ENCODE data around the gene CENPH.
A peak's percentile ranks its signal among the peaks of the same experiment; 100 is the strongest.
"Not testable (repeated sequence)": the region's sequence is repeated elsewhere in the genome, so short reads cannot be mapped to it uniquely, and the experiment has no call there.

Gene CENPH, protein sequence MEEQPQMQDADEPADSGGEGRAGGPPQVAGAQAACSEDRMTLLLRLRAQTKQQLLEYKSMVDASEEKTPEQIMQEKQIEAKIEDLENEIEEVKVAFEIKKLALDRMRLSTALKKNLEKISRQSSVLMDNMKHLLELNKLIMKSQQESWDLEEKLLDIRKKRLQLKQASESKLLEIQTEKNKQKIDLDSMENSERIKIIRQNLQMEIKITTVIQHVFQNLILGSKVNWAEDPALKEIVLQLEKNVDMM

GRCh38 chr5:69189162-69190086 is at the start of gene CENPH:
Gene CENPH, plus strand, starts transcription at chr5:69189583. Its CDS starts 52 bp downstream, at chr5:69189635.
- DNase-seq: peak; percentile 74 to 86

GRCh38 chr5:69140239-69140638 is 49.1 kb upstream of the CENPH start:
- DNase-seq: not testable (repeated sequence)

DNA sequence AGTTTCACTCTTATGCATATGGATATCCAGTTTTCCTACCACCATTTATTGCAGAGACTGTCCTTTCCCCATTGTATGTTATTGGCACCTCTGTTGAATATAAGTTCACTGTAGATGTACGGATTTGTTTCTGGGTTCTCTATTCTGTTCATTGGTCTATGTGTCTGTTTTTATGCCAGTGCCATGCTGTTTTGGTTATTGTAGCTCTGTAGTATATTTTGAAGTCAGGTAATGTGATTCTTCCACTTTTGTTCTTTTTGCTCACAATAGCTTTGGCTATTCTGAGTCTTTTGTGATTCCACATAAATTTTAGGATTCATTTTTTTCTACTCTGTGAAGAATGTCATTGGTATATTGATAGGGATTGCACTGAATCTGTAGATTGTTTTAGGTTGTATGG is 48.6 kb upstream of the CENPH start:
- no peak for DNase-seq

- not testable (repeated sequence) for DNase-seq
These were observed 40.8 kb upstream of the CENPH start for GRCh38 chr5:69148576-69148975.

- DNase-seq: no peak
These were observed 40.3 kb upstream of the CENPH start for GRCh38 chr5:69148981-69149675.

DNA sequence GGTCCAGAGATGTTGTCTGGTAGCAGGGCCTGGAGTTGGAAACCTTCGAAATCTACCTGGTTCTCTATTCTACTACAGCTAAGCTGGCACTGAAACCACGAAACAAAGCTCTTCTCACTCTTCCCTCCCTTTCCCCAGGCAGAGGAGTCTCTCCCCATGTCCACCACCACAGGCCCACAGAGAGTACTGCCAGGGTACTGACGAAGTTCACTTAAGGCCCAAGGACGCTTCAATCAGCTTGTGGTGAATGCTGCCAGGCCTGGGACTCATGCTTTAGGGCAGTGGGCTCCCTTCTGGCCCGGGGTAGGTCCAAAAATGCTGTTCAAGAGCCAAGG is 39.7 kb upstream of the CENPH start:
- no peak for DNase-seq

DNA sequence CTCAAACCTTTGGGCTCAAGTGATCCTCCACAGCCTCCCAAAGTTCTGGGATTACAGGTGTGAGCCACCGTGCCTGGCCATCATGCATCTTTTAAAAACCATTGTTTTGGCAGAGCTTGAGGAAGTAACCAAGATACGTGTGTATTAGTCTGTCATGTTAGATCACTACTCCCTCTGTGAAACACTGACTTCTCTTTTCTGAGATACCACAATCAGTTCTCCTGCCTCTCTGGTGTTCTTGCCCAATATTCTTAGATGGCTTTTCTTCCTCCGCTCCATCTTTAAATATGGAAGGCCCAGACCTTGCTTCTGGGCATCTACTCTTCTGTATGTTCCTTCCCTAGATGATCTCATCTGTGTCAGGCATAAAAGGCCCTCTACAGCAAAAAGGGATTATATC is 36.7 kb upstream of the CENPH start:
- DNase-seq: no peak

DNA sequence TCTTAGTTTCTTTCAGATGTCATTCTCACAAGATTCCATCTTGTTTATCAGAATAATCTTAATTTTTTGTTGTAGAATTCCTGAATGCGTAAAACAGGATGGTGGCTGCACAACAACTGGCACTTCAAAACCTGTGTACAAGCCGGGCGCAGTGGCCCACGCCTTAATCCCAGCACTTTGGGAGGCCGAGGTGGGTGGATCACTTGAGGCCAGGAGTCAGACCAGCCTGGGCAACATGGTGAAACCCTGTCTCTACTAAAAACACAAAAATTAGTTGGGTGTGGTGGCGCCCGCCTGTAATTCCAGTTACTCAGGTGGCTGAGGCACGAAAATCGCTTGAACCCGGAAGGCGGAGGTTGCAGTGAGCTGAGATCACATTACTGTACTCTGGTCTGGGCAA is 32.9 kb upstream of the CENPH start:
- no peak for DNase-seq

DNA sequence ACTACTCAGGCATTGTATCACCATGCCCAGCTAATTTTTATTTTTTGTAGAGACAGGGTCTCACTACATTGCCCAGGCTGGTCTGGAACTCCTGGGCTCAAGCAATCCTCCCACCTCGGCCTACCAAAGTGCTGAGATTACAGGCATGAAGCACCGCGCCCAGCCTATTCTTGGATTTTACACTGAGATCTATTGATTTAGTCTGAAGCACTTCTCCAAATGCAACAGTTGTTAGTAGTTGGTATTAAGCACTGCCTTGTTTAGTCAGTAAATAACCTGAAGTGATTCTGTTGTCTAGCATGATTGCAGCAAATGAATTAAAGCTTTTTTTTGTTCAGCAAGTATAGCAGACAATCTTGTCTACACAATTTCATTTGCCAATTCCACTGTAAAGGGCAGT is 31.3 kb upstream of the CENPH start:
- no peak for DNase-seq

DNA sequence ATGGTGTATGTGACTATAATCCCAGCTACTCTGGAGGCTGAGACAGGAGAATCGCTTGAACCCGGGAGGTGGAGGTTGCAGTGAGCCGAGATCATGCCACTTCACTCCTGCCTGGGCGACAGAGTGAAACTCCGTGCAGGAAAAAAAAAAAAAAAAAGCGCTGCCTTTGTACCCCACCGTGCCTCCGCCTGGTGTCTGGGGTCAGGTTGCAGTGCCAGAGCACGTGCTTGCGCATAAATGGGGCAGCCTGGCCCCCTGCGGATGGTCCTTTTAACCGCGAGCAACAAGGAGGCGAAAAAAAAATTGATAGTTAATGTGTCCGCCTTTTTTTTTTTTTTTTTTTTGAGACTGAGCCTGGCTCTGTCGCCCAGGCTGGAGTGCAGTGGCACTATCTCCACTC is 28.7 kb upstream of the CENPH start:
- DNase-seq: no peak

DNA sequence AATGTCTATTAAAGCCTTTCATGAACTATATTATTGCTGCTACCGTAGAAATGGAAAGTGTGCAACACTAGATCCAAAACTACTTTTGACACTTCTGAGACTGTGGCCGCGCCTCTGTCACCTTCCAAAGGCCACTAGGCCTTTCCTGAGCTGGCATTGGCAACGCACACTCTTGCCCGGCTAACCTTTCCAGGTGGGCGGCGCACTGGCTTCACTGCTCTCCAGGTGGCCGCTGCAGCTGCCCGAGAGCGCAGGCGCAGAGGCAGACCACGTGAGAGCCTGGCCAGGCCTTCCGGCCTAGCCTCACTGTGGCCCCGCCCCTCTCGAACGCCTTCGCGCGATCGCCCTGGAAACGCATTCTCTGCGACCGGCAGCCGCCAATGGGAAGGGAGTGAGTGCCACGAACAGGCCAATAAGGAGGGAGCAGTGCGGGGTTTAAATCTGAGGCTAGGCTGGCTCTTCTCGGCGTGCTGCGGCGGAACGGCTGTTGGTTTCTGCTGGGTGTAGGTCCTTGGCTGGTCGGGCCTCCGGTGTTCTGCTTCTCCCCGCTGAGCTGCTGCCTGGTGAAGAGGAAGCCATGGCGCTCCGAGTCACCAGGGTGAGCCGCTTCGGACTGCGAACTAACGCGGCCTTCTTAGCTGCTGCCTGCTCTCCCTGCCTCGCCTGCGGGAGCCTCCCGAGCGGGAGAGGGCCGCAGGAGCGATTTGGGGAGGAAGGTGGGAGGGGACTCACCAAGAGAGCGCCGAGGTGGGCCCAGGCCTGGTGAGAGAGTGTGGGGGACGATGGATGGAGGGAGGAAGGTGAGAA is 22.5 kb upstream of the CENPH start, which contains the start of gene CCNB1:
TSS of gene CCNB1 (plus strand) at position 465 of the 807 bp plus-strand sequence. CDS start at position 578, 113 bp downstream.
- DNase-seq: peak; percentile 94 to 97

DNA sequence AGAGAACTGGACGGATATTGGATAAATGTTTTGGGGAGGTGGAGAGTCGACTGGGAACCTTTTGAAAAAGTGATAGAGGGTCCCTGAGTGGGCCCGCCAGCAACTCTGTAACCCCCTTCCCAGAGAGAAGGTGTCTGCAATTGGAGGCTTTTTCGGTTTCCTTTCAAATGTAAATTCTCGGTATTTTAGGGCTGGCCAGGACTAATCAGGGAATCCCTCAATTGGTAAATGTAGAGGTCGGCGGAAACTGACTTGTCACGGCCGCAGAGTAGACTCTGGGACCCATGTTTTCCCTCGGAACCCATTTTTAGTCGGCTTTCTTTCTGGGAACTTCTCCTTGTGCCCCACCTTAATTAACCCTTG is 21.9 kb upstream of the CENPH start:
- no peak for DNase-seq

DNA sequence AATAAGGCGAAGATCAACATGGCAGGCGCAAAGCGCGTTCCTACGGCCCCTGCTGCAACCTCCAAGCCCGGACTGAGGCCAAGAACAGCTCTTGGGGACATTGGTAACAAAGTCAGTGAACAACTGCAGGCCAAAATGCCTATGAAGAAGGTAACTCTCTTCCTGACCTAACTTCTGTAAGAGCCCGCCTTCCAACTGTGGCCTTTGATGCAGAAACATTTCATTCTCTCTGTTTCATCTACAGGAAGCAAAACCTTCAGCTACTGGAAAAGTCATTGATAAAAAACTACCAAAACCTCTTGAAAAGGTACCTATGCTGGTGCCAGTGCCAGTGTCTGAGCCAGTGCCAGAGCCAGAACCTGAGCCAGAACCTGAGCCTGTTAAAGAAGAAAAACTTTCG is 21.5 kb upstream of the CENPH start:
- DNase-seq: no peak

DNA sequence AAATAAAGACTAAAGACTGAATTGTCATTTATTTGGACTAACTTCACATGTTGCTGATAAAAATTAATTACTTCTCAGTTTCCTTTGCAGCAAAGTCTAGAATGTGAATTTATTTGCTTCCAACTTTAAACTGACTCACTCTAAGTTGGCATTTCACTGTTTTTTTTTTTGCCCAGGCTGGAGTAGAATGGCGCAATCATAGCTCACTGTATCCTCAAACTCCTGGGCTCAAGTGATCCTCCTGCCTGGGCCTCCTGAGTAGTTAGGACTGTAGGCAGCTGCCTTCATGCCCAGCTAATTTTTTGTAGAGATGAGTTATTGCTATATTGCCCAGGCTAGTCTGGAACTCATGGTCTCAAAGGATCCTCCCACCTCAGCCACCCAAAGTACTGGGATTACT is 18.9 kb upstream of the CENPH start:
- DNase-seq: no peak

DNA sequence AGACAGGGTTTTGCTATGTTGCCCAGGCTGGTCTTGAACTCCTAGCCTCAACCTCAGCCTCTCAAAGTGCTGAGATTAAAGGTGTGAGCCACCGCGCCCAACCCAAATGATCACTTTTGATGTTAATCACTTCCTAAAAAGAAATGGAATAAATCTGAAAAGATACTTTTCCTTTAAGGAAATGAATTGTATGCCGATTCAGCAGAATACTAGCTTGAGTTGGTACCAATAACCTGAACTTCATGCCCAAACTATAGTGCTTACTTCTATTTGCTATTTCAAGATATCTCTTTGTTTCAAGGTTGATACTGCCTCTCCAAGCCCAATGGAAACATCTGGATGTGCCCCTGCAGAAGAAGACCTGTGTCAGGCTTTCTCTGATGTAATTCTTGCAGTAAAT is 18.4 kb upstream of the CENPH start:
- no peak for DNase-seq

DNA sequence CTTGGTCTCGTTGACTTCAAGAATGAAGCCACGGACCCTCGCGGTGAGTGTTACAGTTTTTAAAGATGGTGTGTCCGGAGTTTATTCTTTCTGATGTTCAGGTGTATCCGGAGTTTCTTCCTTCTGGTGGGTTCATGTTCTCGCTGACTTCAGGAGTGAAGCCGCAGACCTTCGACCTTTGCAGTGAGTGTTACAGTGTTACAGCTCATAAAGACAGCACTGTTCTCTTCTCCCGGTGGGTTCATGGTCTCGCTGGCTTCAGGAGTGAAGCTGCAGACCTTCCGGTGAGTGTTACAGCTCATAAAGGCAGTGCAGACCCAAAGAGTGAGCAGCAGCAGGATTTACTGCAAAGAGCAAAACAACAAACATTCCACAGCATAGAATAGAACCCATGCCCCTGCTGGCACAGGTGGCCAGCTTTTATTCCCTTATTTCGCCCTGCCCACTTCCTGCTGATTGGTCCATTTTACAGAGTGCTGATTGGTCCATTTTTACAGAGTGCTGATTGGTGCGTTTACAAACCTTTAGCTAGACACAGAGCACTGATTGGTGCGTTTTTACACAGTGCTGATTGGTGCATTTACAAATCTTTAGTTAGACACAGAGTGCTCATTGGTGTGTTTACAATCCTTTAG is 7.6 kb upstream of the CENPH start:
- DNase-seq: not testable (repeated sequence)

- no peak for DNase-seq
These were observed 4.8 kb upstream of the CENPH start for GRCh38 chr5:69184621-69185020.

- DNase-seq: no peak
These were observed 2.0 kb upstream of the CENPH start for GRCh38 chr5:69187342-69187741.

DNA sequence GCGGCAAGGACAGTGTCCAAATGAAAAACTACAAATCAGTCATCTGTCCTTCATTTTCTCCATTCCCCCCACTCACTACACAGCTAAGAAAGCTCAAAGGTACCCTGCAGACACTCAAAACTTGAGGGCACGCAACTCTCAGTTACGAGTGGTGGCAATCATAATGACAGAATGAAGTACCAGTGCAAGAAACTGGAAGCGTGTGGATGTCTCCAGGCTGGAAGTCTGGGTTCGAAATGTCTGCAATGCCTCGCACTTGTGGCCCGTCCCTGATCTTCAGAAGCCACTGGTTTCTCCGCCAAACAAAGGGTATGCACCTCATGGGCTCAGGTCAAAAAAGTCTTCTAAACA is 597 bp upstream of the CENPH start:
- DNase-seq: no peak

DNA sequence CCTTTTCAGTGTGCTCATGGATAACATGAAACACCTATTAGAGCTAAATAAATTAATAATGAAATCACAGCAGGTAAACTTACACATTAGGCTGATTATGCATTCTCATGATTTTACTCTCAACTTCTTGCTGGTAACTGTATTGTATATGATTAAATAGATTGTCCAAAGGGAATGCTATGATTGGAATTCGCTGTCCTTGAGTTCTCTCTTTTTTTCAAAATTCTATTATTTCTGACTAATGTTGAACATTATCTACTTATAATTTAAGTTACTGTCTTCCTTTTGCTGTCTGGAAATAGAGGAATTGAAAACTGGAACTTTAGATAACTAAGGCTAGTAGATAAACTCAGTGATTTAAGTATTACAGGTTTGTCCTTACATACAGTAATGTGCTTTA is 13.1 kb downstream of the CENPH start:
- no peak for DNase-seq

- DNase-seq: no peak
These were observed 17.3 kb downstream of the CENPH start for GRCh38 chr5:69206528-69207190.

- no peak for DNase-seq
These were observed 20.2 kb downstream of the CENPH start for GRCh38 chr5:69209602-69210001.
